Suprapubic skin (tissue), 4 donors: Measurements from ENCODE around the gene PIGH. TPM values are rescaled to one million over a fixed set of nuclear protein-coding genes. Genes with fewer than 3 reads are reported as not detected.

Experiments
- DNase-seq, 2 donors: peaks; one replicate each; pipeline ENCODE4 v3.0.0-alpha.2; 2019; ENCODE audit warnings: low spot score in 2 of 2
- H3K27ac ChIP-seq: fragments of 200-600 bp; sonication (generic); one replicate; pipeline ENCODE4 v1.5.1; 2019
- H3K27me3 ChIP-seq: fragments of 200-600 bp; sonication (generic); one replicate; pipeline ENCODE4 v1.5.1; 2019
- H3K36me3 ChIP-seq: fragments of 200-600 bp; sonication (generic); one replicate; pipeline ENCODE4 v1.5.1; 2019
- H3K4me1 ChIP-seq: fragments of 200-600 bp; sonication (generic); one replicate; pipeline ENCODE4 v1.5.1; 2019
- H3K4me3 ChIP-seq: fragments of 200-600 bp; sonication (generic); one replicate; pipeline ENCODE4 v1.5.1; 2019; ENCODE audit warnings: mild to moderate bottlenecking
- H3K9me3 ChIP-seq: fragments of 200-600 bp; sonication (generic); one replicate; pipeline ENCODE4 v1.5.1; 2019
- EP300 ChIP-seq: sonication (generic); formaldehyde crosslinking; IDR thresholded peaks from one replicate; pipeline ENCODE4 v1.6.1; 2017; ENCODE audit warnings: antibody characterized with exemption
- POLR2A ChIP-seq, 2 donors: fragments of 450-650 bp; IDR thresholded peaks; one replicate each; pipeline ENCODE4 v1.6.1; 2017; ENCODE audit warnings: antibody characterized with exemption in 2 of 2, mild to moderate bottlenecking in 2 of 2, moderate library complexity in 2 of 2
- POLR2AphosphoS5 ChIP-seq, 3 donors: sonication (generic); formaldehyde crosslinking; IDR thresholded peaks; one replicate each; pipeline ENCODE4 v1.6.1; 2017; ENCODE audit warnings: antibody characterized with exemption in 3 of 3
- WGBS: methylation state at CpG from one replicate; pipeline ENCODE4 v1.1.5; 2018; 5-methylcytosine and 5-hydroxymethylcytosine counted together
- total RNA-seq, 4 donors: library from RNA; depleted of rRNA; stranded (reverse); fragments of >200 nt; gene quantifications; one replicate each; pipeline ENCODE4 v1.1.0, GENCODE V29; 2016
- TF ChIP-seq, protein P1 (sequence below), 2 donors: fragments of 200-600 bp in 1 of 2; fragments of 450-650 bp in 1 of 2; sonication (generic) in 1 of 2; IDR thresholded peaks; one replicate each; pipeline ENCODE4 v1.5.1; 2016 to 2019; ENCODE audit warnings: antibody characterized with exemption in 2 of 2, mild to moderate bottlenecking in 1 of 2, moderate library complexity in 1 of 2

The PIGH gene
- total RNA-seq, 4 donors from 2014 or later, result 29.6 to 50.5 (median 36.4) TPM

DNA sequence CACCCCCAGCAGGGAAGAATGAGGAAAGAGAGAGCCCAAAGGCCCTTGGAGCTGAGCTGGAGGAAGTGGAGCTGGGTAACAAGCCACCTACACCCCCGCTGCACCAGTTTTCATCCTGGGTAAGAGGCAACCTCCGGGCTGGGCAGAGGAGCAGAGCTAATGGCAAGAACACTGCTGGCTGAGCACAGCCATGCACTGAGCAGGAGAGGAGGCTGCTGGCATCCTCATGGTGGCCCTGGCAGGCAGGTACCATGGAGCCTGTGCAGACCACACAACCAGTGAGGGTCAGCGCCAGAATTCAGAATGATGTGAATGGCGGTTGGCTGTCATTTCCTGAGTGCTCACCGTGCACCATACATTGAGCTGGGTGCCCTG lies 37.3 kb downstream of the PIGH start:
- WGBS, result 95% methylated on average over 3 of the region's 5 CpGs
- H3K9me3 ChIP-seq, result no peaks in the 10 kb centered on the region
- H3K4me3 ChIP-seq, result no peak overlapping the region
- H3K36me3 ChIP-seq, result no peaks in the 10 kb centered on the region
- H3K27me3 ChIP-seq, result no peaks in the 10 kb centered on the region
- TF ChIP-seq POLR2A (IDR thresholded peaks at IDR 0.05) (no peak), EP300 (no peak), POLR2AphosphoS5 (IDR thresholded peaks at IDR 0.05) (no peak)
- TF ChIP-seq, protein P1, sequence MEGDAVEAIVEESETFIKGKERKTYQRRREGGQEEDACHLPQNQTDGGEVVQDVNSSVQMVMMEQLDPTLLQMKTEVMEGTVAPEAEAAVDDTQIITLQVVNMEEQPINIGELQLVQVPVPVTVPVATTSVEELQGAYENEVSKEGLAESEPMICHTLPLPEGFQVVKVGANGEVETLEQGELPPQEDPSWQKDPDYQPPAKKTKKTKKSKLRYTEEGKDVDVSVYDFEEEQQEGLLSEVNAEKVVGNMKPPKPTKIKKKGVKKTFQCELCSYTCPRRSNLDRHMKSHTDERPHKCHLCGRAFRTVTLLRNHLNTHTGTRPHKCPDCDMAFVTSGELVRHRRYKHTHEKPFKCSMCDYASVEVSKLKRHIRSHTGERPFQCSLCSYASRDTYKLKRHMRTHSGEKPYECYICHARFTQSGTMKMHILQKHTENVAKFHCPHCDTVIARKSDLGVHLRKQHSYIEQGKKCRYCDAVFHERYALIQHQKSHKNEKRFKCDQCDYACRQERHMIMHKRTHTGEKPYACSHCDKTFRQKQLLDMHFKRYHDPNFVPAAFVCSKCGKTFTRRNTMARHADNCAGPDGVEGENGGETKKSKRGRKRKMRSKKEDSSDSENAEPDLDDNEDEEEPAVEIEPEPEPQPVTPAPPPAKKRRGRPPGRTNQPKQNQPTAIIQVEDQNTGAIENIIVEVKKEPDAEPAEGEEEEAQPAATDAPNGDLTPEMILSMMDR (IDR thresholded peaks at IDR 0.05), result no peak
- H3K4me1 ChIP-seq, result peaks cover 2% of the 10 kb centered on the region
- DNase-seq, result peak in 1 of 2 donors; percentile 25
- H3K27ac ChIP-seq, result no peak overlapping the region

DNA sequence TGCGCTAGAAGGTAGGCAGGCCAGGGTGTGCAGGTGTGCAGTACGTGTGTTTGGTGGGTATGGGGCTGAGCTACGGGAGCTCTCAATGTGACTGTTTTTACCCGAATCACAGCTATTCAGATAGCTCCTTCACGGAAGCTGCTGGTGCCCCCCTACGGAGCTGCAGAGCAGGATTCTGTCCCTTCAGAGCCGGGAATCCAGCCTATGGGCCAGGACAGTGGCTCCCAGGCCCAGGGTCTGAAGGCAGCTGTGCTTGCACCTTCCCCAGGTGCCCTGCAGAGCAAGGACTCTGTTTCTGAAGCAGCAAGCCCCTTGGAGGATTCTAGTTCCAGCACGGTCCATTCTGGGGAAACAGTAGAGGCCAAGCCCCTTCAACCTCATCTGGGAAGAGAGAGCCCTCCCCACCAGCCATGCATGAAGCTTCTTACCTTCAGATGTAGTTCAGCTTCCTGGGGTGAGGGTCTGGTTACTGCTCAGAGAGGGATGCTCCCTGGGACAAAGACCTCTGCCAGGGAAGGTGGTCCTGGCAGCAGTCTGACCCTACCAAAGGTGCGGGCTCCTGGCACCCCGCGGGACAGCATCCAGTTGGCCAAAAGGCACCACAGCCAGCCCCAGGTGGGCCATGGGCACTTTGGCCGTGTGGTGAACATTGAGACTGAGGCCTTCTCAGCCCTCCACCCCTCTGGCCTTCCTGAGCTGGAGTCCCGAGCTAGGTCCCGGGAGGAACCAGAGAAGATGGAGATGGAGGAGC lies 37.9 kb downstream of the PIGH start:
- DNase-seq, result peak in 1 of 2 donors; percentile 41
- no peak overlapping the region for H3K4me3 ChIP-seq
- peaks cover 2% of the 10 kb centered on the region for H3K4me1 ChIP-seq
- H3K27me3 ChIP-seq, result no peaks in the 10 kb centered on the region
- H3K9me3 ChIP-seq, result no peaks in the 10 kb centered on the region
- H3K36me3 ChIP-seq, result no peaks in the 10 kb centered on the region
- WGBS, result 83% methylated on average over 10 of the region's 14 CpGs
- no peak overlapping the region for H3K27ac ChIP-seq
- no peak for TF ChIP-seq POLR2AphosphoS5 (IDR thresholded peaks at IDR 0.05)
- no peak for TF ChIP-seq EP300
- TF ChIP-seq POLR2A (IDR thresholded peaks at IDR 0.05), result no peak
- TF ChIP-seq, protein P1 (IDR thresholded peaks at IDR 0.05), result no peak

DNA sequence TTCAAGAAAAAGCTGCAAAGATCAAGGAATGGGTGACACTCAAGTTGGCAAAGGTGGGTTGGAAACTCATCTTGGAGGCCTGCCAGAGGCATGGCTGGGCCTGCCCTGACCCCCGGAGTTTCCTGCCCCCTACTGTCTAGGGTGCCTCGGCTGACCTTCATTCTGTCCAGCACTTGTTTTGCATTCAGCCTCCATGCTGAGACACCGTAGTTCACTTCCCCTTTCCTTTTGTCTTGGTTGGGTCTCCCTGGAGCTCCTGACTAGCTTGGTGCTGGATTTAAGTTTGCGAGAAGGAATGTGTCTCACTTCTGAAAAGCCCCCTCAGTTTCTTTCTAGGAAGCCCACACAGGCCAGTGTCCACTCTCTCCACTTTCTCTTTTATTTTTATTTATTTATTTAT lies 40.4 kb downstream of the PIGH start:
- TF ChIP-seq, protein P1 (IDR thresholded peaks at IDR 0.05), result no peak
- TF ChIP-seq POLR2AphosphoS5 (IDR thresholded peaks at IDR 0.05), result no peak
- no peak for TF ChIP-seq EP300
- TF ChIP-seq POLR2A (IDR thresholded peaks at IDR 0.05), result no peak
- Histone ChIP-seq H3K36me3 (no peaks in the 10 kb centered on the region), H3K4me3 (no peak overlapping the region), H3K27ac (no peak overlapping the region), H3K4me1 (peaks cover 2% of the 10 kb centered on the region), H3K27me3 (no peaks in the 10 kb centered on the region), H3K9me3 (no peaks in the 10 kb centered on the region)
- DNase-seq, result peak in 1 of 2 donors; percentile 7
- WGBS, result 51% methylated on average over 4 of the region's 4 CpGs

DNA sequence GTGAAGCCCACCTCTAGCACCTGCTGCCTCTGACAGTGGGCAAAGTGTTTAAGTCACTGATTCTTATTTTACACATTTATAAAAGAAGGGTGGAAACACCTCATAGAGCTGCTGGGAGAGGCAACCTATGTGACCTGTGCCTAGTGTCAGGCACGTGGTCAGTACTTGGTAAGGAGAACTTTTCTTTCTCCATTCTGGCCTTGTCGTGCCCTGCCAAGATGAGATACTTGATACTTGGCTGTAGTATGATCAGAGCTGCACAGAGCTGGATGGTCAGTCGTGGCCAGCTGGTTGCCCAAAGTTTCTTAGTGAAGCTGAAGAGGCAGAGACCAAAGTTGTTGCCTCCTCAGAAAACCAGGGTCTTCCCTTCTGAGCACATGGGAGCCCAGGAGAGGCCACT lies 42.4 kb downstream of the PIGH start:
- H3K36me3 ChIP-seq, result no peaks in the 10 kb centered on the region
- H3K9me3 ChIP-seq, result no peaks in the 10 kb centered on the region
- peak in 1 of 2 donors; percentile 28 for DNase-seq
- H3K27ac ChIP-seq, result no peak overlapping the region
- WGBS, result 88% methylated on average over 3 of the region's 3 CpGs
- no peak for TF ChIP-seq POLR2AphosphoS5 (IDR thresholded peaks at IDR 0.05)
- TF ChIP-seq, protein P1 (IDR thresholded peaks at IDR 0.05), result no peak
- no peak for TF ChIP-seq POLR2A (IDR thresholded peaks at IDR 0.05)
- no peak for TF ChIP-seq EP300
- H3K27me3 ChIP-seq, result no peaks in the 10 kb centered on the region
- H3K4me3 ChIP-seq, result no peak overlapping the region
- no peaks in the 10 kb centered on the region for H3K4me1 ChIP-seq

GRCh38 chr14:67557118-67557517 lies 43.0 kb downstream of the PIGH start:
- DNase-seq, result no peak
- no peak overlapping the region for H3K4me3 ChIP-seq
- H3K9me3 ChIP-seq, result no peaks in the 10 kb centered on the region
- no peaks in the 10 kb centered on the region for H3K36me3 ChIP-seq
- no peaks in the 10 kb centered on the region for H3K27me3 ChIP-seq
- H3K4me1 ChIP-seq, result no peaks in the 10 kb centered on the region
- TF ChIP-seq POLR2AphosphoS5 (IDR thresholded peaks at IDR 0.05) (no peak), POLR2A (IDR thresholded peaks at IDR 0.05) (no peak), EP300 (no peak)
- TF ChIP-seq, protein P1 (IDR thresholded peaks at IDR 0.05), result no peak
- 78% methylated on average over 7 of the region's 7 CpGs for WGBS
- no peak overlapping the region for H3K27ac ChIP-seq
